Body of pancreas (tissue), 4 donors: ENCODE data around the gene BCS1L. TPM values are rescaled to one million over a fixed set of nuclear protein-coding genes. Genes with fewer than 3 reads are reported as not detected.
A peak's percentile ranks its signal among the peaks of the same experiment; 100 is the strongest.
"Not testable (repeated sequence)": the region's sequence is repeated elsewhere in the genome, so short reads cannot be mapped to it uniquely, and the experiment has no call there.

Experiments used
- ATAC-seq: fragments of 150-250 bp; one replicate; pipeline ENCODE4 v1.9.1; 2016
- DNase-seq, 4 donors: peaks; one replicate each; pipeline ENCODE4 v3.0.0-alpha.2; 2019
- H3K27ac ChIP-seq, 4 donors: fragments of 200-600 bp; sonication (generic); 1 replicate in 3 of 4; 2 replicates in 1 of 4; pipeline versions ENCODE4 v1.5.1 to v1.6.1; 2016 to 2019; ENCODE audit warnings: mild to moderate bottlenecking in 1 of 4, mixed read lengths in 1 of 4, moderate library complexity in 1 of 4
- H3K27me3 ChIP-seq, 2 donors: fragments of 200-600 bp; sonication (generic); one replicate each; pipeline ENCODE4 v1.6.0; 2016; ENCODE audit warnings: mild to moderate bottlenecking in 1 of 2
- H3K36me3 ChIP-seq, 2 donors: fragments of 200-600 bp; sonication (generic); replicated peaks in 1 of 2; 2 replicates each; pipeline ENCODE4 v1.5.1; 2016; ENCODE audit warnings: low read depth in 2 of 2; ENCODE audit not compliant: insufficient read depth in 1 of 2
- H3K4me1 ChIP-seq: fragments of 200-600 bp; sonication (generic); one replicate; pipeline ENCODE4 v1.6.0; 2016
- H3K4me3 ChIP-seq, 2 donors: fragments of 200-600 bp; sonication (generic); 1 replicate in 1 of 2; 2 replicates in 1 of 2; pipeline ENCODE4 v1.5.1; 2016 to 2019
- H3K9me3 ChIP-seq, 3 donors: fragments of 200-600 bp; sonication (generic); 1 replicate in 2 of 3; 2 replicates in 1 of 3; pipeline ENCODE4 v1.5.1; 2016
- POLR2A ChIP-seq, 3 donors: fragments of 450-650 bp; IDR thresholded peaks; one replicate each; pipeline ENCODE4 v1.6.1; 2016; ENCODE audit warnings: antibody characterized with exemption in 3 of 3, mild to moderate bottlenecking in 2 of 3
- WGBS, 2 donors: methylation state at CpG; one replicate each; pipeline ENCODE4 v1.1.5; 2017; 5-methylcytosine and 5-hydroxymethylcytosine counted together
- intact Hi-C: fragments of 100-400 bp; cut with DNase I; formaldehyde crosslinking; loops from one replicate; pipeline ENCODE4 v1.15.1; 2023
- total RNA-seq, 2 donors: library from RNA; depleted of rRNA; stranded (reverse); fragments of >200 nt; gene quantifications; one replicate each; pipeline ENCODE4 v1.1.0, GENCODE V29; 2016
- TF ChIP-seq, protein P1 (sequence below), 7 experiments: fragments of 450-650 bp in 4 of 7; fragments of 200-600 bp in 3 of 7; sonication (generic) in 3 of 7; IDR thresholded peaks; one replicate each; pipeline ENCODE4 v1.5.1; 2016 to 2019; ENCODE audit warnings: antibody characterized with exemption in 7 of 7

The BCS1L gene
- total RNA-seq, 2 donors from 2014 or later: 34.2 to 64.3 TPM

GRCh38 chr2:218679119-218679518 lies 19.6 kb downstream of the BCS1L start:
- no peaks in the 10 kb centered on the region for H3K9me3 ChIP-seq
- WGBS, 2 donors: 50 to 65% methylated on average over 4 of the region's 4 CpGs
- H3K36me3 ChIP-seq: peaks cover 0 to 9% of the 10 kb centered on the region in 2 donors
- no peak for TF ChIP-seq POLR2A (IDR thresholded peaks at IDR 0.05)
- TF ChIP-seq, protein P1, sequence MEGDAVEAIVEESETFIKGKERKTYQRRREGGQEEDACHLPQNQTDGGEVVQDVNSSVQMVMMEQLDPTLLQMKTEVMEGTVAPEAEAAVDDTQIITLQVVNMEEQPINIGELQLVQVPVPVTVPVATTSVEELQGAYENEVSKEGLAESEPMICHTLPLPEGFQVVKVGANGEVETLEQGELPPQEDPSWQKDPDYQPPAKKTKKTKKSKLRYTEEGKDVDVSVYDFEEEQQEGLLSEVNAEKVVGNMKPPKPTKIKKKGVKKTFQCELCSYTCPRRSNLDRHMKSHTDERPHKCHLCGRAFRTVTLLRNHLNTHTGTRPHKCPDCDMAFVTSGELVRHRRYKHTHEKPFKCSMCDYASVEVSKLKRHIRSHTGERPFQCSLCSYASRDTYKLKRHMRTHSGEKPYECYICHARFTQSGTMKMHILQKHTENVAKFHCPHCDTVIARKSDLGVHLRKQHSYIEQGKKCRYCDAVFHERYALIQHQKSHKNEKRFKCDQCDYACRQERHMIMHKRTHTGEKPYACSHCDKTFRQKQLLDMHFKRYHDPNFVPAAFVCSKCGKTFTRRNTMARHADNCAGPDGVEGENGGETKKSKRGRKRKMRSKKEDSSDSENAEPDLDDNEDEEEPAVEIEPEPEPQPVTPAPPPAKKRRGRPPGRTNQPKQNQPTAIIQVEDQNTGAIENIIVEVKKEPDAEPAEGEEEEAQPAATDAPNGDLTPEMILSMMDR (IDR thresholded peaks at IDR 0.05): no peak
- DNase-seq: peak in 1 of 4 donors; percentile 39
- no peaks in the 10 kb centered on the region for H3K27me3 ChIP-seq
- no peak overlapping the region for H3K27ac ChIP-seq
- no peak overlapping the region for H3K4me3 ChIP-seq
- no peak for ATAC-seq
- H3K4me1 ChIP-seq: no peaks in the 10 kb centered on the region
- intact Hi-C loops: no loop called here

DNA sequence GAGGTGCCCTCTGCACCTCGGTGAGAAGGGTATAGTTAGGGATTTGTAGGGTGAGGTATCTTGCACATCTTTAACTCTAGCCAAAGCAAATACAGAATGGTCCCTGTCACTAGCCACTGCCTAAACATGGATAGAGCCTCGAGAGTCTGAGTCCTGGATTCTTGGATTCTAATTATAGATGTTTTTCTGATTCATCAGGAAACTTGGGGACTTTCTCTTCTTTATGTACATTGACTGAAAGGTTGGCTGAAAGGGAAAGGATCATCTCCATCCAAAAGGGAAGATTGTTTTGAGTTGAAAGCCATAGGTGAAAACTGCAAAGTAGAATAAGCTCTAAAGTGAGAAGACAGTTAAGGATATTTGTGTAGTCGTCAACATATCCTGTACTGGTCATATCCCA lies 20.6 kb downstream of the BCS1L start:
- no peaks in the 10 kb centered on the region for H3K4me1 ChIP-seq
- no peaks in the 10 kb centered on the region for H3K27me3 ChIP-seq
- 60 to 80% methylated on average over 3 of the region's 3 CpGs for WGBS, 2 donors
- no peaks in the 10 kb centered on the region for H3K9me3 ChIP-seq
- TF ChIP-seq POLR2A (IDR thresholded peaks at IDR 0.05): no peak
- TF ChIP-seq, protein P1 (IDR thresholded peaks at IDR 0.05): no peak
- no peak overlapping the region for H3K27ac ChIP-seq
- H3K36me3 ChIP-seq: peaks cover 0 to 9% of the 10 kb centered on the region in 2 donors
- DNase-seq: no peak
- no peak overlapping the region for H3K4me3 ChIP-seq
- intact Hi-C loops: no loop called here
- ATAC-seq: no peak

DNA sequence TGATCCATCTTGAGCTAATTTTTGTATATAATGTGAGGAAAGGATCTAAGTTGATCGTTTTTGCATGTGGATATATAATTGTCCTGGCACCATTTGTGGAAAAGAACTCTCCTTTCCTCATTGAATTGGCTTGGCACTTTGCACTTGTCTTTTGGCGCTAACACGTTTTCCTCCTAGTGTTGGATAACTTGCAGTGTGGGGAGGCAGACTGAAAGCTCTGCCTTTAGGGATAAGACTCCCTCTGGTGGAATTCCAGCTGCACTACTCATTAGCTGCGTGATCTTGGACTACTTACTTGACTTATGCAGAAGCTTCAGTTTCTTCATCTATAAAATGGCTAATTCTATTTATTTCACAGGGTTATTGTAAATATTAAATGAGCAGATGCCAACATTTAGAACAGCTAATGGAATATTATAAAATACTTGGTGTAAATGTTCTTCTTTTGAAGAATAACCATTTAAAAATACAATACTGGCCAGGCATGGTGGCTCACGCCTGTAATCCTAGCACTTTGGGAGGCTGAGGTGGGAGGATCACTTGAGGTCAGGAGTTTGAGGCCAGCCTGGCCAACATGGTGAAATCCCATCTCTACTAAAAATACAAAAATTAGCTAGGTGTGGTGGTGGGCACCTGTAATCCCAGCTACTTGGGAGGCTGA lies 28.0 kb downstream of the BCS1L start:
- ATAC-seq (peak; percentile 87), DNase-seq (peak; percentile 57 to 77 (median 68))
- H3K27ac ChIP-seq, H3K27me3 ChIP-seq, H3K9me3 ChIP-seq, intact Hi-C loops, H3K4me3 ChIP-seq, H3K4me1 ChIP-seq: not testable (repeated sequence)
- H3K36me3 ChIP-seq: peaks cover 0 to 15% of the 10 kb centered on the region in 2 donors
- 18 to 20% methylated on average over 5 of the region's 5 CpGs for WGBS, 2 donors
- TF ChIP-seq, protein P1 (IDR thresholded peaks at IDR 0.05): peak; percentile 40 to 85 (median 75)

DNA sequence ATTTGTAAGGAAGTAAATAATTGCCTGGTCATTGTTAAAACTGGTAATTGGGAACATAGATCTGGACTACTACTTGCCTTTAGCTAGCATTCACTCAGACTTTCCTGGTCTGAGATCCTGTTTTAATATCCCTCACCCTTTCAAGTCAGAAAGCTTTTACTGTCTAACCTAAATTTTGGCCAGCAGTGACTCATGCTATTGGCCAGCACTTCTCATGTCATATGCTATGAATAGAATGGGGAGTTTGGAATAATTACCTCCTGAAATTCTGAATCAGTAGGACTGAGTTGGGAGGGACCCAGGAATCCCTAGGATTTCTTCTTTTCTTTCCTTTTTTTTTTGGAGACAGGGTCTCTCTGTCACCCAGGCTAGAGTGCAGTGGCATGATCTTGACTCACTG lies 31.8 kb downstream of the BCS1L start:
- H3K36me3 ChIP-seq: peaks cover 0 to 23% of the 10 kb centered on the region in 2 donors

More for the DNA sequence above, 31.8 kb downstream of the BCS1L start:
- Histone ChIP-seq H3K27ac (no peak overlapping the region), H3K4me1 (no peaks in the 10 kb centered on the region), H3K4me3 (no peak overlapping the region), H3K27me3 (no peaks in the 10 kb centered on the region), H3K9me3 (no peaks in the 10 kb centered on the region)
- ATAC-seq: no peak
- intact Hi-C loops: no loop called here
- TF ChIP-seq, protein P1 (IDR thresholded peaks at IDR 0.05): no peak
- TF ChIP-seq POLR2A (IDR thresholded peaks at IDR 0.05): no peak
- DNase-seq: no peak
